A549 (cell line): ENCODE measurements around the gene TRIM2.

ENCODE experiments used
- CEBPB ChIP-seq, 2 experiments: fragments of >200 bp in 1 of 2; sonication (Bioruptor Twin) in 1 of 2; formaldehyde crosslinking in 1 of 2; IDR thresholded peaks; 2 replicates each; pipeline ENCODE4 v1.6.1; 2012 to 2016
- CTCF ChIP-seq: fragments of >200 bp; sonication (Bioruptor Twin); formaldehyde crosslinking; IDR thresholded peaks from 3 replicates; pipeline ENCODE4 v1.5.1; 2016
- ELK1 ChIP-seq: fragments of 150-350 bp; IDR thresholded peaks from 2 replicates; pipeline ENCODE4 v1.6.1; 2014; ENCODE audit warnings: low read depth, mild to moderate bottlenecking, low read length
- ESRRA ChIP-seq: fragments of 150-350 bp; IDR thresholded peaks from 2 replicates; pipeline ENCODE4 v1.6.1; 2014; ENCODE audit warnings: mild to moderate bottlenecking, low read length, borderline replicate concordance
- HDAC2 ChIP-seq: fragments of 200-600 bp; sonication (generic); IDR thresholded peaks from 2 replicates; pipeline ENCODE4 v1.6.1; 2016
- MAZ ChIP-seq: fragments of 150-350 bp; IDR thresholded peaks from 2 replicates; pipeline ENCODE4 v1.6.1; 2014; ENCODE audit warnings: antibody characterized with exemption, low read depth, low read length, borderline replicate concordance
- MYC ChIP-seq: IDR thresholded peaks from 2 replicates; pipeline ENCODE4 v1.6.1; 2012; ENCODE audit warnings: mild to moderate bottlenecking, inconsistent platforms, low read length, improper control_type of control experiment, borderline replicate concordance
- NR3C1 ChIP-seq: fragments of >200 bp; sonication (Bioruptor Twin); formaldehyde crosslinking; IDR thresholded peaks from 3 replicates; pipeline ENCODE4 v1.6.1; 2017
- PBX3 ChIP-seq: IDR thresholded peaks from 2 replicates; pipeline ENCODE4 v1.6.1; 2012
- POLR2A ChIP-seq: IDR thresholded peaks from 2 replicates; pipeline ENCODE4 v1.6.1; 2012; ENCODE audit warnings: mild to moderate bottlenecking, low read length
- RAD21 ChIP-seq, 2 experiments: fragments of >200 bp in 1 of 2; sonication (Bioruptor Twin) in 1 of 2; formaldehyde crosslinking in 1 of 2; IDR thresholded peaks in 1 of 2; conservative IDR thresholded peaks in 1 of 2; 2 replicates in 1 of 2; 3 replicates in 1 of 2; pipeline ENCODE4 v1.6.1; 2012 to 2018; ENCODE audit warnings: inconsistent platforms in 1 of 2
- RCOR1 ChIP-seq: fragments of 150-350 bp; IDR thresholded peaks from 2 replicates; pipeline ENCODE4 v1.6.1; 2014; ENCODE audit warnings: antibody characterized with exemption, low read length, low read depth
- USF2 ChIP-seq: fragments of 450-650 bp; IDR thresholded peaks from 2 replicates; pipeline ENCODE4 v1.6.1; 2014; ENCODE audit warnings: antibody characterized with exemption
- ZFP36 ChIP-seq: fragments of 450-650 bp; IDR thresholded peaks from 2 replicates; pipeline ENCODE4 v1.6.1; 2014; ENCODE audit warnings: borderline replicate concordance; ENCODE audit not compliant: partially characterized antibody

GRCh38 chr4:153333874-153334273, 129.6 kb downstream of the TRIM2 start:
- no peak for TF ChIP-seq CTCF
- no peak for TF ChIP-seq HDAC2
- no peak for TF ChIP-seq RAD21 (conservative IDR thresholded peaks at IDR 0.05 in 1 of 2, IDR thresholded peaks at IDR 0.05 in 1 of 2)
- no peak for TF ChIP-seq POLR2A
- no peak for TF ChIP-seq RCOR1
- no peak for TF ChIP-seq USF2
- no peak for TF ChIP-seq ELK1
- no peak for TF ChIP-seq PBX3
- no peak for TF ChIP-seq CEBPB (IDR thresholded peaks at IDR 0.05)
- no peak for TF ChIP-seq ESRRA
- no peak for TF ChIP-seq MAZ
- TF ChIP-seq ZFP36: no peak
- no peak for TF ChIP-seq NR3C1
- TF ChIP-seq MYC: no peak
